HG03442 (cell line): ENCODE results near the gene RAD50.

Experiments used
- ATAC-seq: cut with Tn5 transposase; IDR thresholded peaks from one replicate; pipeline ENCODE4 v1.9.1; 2021; ENCODE audit warnings: mild to moderate bottlenecking, moderate library complexity; ENCODE audit not compliant: unreplicated experiment

The RAD50 gene

DNA sequence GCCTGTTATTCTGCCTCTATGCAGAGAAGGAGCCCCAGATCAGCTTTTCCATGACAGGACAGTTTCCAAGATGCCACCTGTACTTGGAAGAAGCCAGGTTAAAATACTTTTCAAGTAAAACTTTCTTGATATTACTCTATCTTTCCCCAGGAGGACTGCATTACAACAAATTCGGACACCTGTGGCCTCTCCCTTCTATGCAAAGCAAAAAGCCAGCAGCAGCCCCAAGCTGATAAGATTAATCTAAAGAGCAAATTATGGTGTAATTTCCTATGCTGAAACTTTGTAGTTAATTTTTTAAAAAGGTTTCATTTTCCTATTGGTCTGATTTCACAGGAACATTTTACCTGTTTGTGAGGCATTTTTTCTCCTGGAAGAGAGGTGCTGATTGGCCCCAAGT lies 116.7 kb downstream of the RAD50 start:
- ATAC-seq, result no peak

DNA sequence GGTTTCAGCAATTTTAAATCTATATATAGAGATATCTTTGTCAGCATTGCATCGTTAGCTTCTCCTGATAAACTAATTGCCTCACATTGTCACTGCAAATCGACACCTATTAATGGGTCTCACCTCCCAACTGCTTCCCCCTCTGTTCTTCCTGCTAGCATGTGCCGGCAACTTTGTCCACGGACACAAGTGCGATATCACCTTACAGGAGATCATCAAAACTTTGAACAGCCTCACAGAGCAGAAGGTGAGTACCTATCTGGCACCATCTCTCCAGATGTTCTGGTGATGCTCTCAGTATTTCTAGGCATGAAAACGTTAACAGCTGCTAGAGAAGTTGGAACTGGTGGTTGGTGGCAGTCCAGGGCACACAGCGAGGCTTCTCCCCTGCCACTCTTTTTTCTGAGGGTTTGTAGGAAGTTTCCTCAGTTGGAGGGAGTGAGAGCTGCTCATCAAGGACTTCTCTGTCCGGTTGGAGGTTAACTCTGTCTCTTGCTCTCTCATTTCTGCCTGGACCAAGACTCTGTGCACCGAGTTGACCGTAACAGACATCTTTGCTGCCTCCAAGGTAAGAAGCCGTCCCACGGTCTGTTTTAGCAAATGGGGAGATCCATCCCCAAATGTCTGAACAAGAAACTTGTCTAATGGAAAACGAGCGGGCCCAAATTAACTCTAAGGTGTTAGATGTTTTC lies 117.3 kb downstream of the RAD50 start, which contains the start of gene IL4:
Gene IL4, plus strand, starts transcription at position 51 of the 692 bp plus-strand sequence. Its CDS starts 62 bp downstream, at position 113.
- ATAC-seq, result peak; percentile 3

DNA sequence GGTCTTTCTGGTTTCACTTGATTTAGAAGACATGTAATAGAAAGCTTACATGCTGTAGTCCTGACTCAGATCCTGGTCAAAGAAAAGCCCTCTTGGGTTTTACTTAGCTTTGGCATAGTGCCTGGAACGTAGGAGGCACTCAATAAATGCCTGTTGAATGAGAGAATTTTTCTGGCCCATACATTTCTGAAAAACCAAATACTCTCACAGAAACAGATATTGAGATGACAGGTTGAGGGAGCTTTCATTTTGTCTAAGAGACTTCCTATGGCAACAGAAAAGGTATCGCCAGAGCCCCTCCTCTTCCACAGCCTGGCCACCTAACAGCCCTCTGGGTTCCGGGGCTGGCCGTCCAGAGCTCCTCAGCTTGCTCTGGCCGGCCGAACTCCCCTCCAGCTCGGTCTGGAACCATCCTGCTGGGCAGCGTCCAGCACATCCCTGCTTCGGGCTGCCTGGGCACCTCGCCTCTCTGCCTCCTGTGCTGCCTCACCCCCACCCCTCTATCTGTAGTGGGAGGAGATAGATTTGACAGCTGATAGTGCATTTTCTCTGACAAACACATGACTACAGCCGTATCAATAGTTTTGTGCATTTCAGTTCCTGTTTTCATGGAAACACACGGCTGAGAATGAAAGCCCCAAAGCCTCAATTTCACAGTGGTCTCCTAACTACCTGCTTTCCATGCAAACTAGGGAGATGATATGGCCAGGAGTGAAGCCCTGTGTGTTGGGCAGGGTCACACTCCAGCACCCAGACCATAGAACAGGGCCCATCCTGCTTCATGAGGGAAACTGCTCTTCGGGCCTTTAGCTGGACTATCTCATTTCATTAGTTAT lies 118.1 kb downstream of the RAD50 start:
- peak; percentile 77 for ATAC-seq

DNA sequence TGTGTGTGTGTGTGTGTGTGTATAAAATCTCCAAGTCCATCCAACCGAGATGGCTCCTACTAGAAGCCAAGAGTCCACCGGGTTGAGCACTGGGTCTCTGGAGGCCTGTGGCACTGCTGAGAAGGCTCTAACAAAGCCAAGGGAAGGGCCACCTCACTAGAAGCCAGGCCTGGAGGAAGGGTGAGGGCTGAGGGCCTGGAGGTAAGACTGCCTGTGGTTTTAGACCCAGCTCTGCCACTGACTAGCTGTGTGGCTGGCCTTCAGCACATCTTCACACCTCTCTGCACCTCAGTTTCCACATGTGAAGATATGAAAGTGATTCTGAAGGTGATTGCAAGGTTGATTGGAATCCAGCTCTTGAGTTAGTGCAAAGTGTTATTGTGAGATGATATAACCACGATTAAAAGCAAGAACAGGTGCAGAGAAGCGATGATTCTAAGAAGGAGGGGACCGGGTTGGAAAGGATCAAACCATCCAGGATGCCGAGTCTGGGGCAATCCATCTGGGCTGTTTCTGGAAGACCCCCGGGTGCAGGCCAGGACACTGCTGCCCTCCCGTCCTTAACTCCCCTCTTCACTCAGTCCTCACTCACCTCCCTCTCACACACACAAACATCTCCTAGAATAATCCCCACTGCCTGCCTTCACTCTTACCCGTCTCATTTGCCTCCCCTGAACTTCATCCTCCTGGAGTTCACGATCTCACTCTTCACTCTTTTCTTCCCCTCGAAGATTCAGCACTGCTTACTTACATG lies 119.3 kb downstream of the RAD50 start:
- no peak for ATAC-seq

DNA sequence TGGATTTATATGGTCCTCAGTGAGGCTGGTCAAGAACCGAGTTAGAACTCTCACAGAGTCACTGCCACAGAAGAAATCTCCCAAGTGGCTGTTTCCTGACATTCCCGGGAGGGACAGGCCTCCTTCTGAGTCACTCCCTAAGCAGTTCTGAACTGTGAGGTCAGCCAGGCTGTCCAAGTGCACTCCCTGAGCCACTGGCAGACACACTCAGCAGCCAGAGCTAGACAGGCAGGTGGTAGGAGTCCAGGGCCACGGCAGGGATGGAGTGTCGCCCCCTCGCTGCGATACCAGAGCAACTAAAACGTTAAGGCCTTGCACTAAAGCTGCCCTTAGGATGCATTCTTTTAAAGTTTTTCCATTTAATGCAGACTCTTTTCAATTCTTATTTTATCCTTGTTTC lies 120.4 kb downstream of the RAD50 start:
- no peak for ATAC-seq

DNA sequence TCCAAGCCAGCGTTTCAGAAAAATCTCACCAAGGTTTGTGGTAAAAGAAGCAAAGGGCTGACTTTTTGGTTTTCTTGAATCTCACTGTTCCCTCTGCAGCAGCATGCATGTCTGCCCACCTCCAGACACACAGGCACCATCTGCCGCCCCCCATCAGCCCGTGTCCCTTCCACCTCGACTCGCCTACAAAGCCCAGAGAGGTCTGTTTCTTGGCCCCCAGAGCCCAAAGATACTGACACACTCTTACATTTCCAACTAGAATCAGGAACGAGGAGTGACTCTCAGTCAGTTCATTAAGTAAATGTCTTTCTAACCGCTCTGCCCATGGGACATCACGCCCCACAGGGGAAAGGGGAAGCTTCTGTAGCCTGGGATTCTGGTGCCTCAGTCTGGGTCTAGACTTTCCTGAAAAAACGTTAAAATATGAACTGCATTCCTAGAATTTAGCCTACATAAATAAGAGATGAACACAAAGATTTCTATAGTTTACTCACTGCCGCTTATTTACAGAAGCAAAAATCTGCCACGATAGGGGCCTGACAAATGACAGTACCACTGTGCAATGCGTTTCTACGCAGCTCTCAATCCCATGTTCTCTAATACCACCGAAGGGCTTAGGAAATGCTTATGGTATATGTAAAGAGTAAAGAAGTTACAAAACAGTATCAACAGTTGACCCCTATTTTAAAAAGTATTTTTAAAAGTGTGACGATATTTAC lies 121.1 kb downstream of the RAD50 start:
- ATAC-seq, result no peak

DNA sequence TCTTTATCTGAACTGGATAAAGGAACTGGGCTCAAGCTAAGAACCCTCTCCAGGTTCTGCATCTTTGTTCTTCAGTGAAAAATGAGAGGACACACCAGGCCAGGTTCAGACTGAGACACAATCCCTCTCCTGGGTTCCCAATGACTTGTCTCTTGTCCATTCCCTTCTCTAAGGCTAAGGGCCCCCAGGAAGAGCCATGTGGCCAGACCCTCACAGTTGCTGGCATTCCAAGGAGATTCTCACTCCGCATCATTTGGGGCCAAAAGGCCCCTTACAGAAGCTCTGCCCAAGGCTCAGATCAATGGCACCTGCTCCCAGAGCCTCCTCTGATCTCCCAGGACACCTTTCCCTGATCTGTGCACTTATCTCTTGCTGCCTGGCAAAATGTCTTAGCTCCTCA lies 122.0 kb downstream of the RAD50 start:
- no peak for ATAC-seq

DNA sequence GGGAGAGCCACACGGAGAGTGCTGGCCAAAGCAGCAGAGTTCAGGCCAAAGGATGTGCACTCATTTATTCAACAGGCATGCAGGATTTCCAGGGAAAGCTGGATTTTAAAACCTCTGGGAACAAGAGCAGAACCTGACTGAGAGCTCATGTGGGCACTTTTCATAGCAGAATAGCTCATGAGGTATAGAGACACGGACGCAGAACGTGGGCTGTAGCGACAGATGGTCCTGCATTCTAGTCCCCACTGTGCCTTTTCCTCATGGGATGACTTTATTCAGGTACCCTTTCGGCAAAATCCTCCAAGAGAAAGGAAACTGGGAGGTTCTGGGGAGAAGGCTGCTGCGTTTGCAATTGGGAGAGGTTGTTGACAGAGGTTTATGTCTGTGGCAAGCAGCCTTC lies 122.4 kb downstream of the RAD50 start:
- no peak for ATAC-seq

DNA sequence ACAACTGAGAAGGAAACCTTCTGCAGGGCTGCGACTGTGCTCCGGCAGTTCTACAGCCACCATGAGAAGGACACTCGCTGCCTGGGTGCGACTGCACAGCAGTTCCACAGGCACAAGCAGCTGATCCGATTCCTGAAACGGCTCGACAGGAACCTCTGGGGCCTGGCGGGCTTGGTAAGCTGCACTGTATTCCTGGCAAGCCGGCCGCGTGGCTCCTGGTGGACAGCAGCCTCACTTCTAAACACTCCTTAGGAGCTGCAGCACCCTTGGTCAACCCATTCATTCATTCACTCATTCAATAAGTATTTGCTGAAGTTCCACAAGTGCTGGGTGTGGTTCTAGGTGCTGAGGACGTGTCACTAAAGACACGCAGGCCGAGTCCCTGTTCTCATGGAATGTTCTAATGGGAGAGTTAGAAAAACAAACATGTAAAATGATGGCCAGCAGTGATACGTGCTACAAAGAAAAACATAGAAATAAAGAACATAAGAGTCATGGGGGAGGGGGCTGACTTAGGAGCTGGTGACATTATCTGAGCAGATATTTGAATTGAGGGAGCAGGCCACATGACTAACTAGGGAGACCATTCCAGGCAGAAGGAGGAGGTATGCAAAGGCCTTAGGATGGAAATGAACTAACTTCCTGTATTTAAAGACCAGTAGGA lies 123.1 kb downstream of the RAD50 start:
- ATAC-seq, result no peak

DNA sequence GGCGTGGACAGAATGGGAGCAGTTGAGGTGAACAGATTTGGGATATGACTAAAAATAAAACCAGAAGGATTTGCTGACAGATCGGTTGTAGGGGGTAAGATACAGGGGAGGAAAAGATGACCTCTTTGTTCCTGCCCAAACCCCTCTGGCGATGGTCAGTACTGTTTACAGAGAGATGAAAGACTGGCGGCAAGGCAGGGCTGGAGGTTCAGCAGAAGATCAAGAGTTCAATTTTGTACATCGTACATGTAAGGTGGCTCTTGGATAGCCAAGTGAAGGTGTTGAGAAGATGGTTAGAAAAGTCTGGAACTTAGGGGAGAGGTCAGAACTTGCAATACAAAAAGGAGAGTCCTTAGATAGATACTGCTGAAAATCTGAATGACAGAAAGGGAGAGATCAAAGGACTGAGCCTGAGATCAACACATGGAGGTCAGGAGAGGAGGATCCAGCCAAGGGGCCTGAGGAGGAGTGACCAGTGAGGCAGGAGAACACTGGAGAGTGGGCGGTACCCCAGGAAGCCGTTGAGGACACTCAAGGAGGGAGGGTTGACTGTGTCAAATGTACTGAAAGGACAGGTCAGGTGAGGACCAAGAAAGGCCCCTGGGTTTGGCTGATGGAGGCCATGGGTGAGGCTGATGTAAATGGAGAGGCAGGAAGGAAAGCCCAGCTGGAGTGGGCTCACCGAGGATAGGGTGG lies 124.2 kb downstream of the RAD50 start:
- ATAC-seq, result no peak

DNA sequence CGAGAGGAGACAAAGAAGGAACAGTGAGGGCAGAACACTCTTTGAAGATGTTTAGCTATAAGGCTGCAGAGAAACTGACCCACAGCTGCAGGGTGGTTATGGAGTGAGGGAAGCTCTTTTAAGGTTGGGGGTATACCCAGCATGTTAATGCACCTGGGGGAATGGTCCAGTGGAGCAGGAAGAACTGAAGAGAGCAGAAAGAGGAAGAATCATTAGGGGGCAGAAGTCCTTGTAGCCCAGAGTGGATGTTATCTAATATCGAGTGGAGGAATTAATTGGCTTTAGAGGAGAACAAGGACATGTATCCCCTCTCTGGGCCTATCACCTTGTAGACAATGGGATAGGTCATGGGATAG lies 124.7 kb downstream of the RAD50 start:
- no peak for ATAC-seq

DNA sequence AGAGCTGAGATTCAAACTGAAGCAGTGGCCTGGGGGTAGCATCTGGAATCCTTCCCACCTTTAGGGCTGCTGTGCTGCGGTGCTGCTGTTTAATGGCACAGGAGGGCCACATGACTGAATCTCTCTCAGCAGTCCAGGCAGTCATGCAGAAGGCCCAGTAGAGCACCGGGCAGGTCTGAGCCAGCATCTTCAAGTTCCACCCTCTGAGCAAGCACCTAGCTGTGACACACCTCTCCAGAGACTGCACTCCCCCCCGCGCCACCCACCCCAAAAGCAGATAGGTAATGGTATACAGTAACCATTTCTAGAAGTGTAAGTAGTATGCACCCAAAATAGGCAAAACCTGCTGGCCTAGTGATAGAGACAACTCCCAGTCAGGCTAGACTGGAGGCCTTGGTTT lies 125.2 kb downstream of the RAD50 start:
- ATAC-seq, result no peak

DNA sequence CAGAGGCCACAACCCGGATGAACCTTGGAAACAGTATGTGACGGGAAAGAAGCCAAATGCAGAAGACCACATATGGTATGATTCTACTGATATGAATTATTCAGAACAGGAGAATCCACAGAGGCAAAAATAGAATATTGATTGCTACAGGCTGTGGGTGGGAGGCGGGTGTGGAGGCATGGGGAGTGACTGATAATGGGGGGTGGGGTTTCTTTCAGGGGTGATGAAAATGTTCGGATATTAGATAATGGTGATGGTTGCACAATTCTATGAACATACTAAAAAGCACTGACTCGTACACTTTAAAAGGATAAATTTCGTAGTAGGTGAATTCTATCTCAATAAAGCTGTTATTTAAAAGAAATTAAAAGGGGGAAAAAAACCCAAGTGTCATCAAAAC lies 127.7 kb downstream of the RAD50 start:
- ATAC-seq, result no peak

DNA sequence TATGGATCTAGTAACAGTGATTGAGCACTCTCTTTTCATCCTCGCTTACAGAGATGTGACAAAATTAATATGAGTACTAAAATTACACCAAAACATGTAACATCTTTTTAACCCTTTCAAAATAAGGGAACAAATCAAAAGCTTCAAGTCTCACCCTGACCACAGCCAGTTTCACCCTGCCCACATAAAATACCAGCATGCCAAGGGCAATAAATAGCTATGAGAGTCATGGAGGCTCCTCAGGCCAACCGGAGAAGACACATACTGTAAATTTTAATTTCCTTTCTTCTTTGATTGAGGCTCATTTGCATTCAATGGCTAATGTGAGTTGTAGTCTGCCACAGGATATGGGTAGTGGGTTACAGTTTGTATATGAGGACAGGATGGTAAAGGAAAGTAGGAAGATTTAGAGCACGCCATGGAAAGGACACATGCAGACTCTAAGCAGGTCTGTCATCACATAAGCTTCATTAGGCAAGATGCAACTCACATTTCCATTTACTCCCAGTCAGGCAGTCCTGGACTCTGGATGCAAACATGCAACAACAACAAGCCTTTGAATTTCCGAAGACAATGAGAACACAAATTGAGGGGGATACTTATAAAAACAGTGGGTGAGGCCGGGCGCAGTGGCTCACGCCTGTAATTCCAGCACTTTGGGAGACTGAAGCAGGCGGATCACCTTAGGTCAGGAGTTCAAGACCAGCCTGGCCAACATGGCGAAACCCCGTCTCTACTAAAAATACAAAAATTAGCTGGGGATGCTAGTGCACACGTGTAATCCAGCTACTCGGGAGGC lies 128.3 kb downstream of the RAD50 start:
- no peak for ATAC-seq

DNA sequence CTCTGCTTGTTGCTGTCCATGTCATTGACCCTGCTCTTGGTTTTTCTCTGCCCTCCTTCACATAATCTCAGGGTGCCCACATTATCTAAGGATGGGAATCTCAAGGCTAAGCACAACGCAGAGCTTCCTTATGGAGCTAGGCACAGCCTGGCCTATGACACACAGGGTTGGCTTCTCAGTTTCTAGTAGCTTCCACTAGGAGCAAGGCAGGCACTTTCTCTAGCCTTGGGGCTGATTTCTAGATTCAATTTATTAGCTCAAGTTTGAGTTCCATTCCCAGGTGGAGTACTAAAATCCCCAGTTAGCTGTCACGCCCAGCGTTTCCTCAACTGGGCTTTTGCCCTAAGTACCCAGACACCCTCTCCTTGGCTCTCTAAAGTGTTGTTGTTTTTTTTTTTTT lies 129.4 kb downstream of the RAD50 start:
- no peak for ATAC-seq

DNA sequence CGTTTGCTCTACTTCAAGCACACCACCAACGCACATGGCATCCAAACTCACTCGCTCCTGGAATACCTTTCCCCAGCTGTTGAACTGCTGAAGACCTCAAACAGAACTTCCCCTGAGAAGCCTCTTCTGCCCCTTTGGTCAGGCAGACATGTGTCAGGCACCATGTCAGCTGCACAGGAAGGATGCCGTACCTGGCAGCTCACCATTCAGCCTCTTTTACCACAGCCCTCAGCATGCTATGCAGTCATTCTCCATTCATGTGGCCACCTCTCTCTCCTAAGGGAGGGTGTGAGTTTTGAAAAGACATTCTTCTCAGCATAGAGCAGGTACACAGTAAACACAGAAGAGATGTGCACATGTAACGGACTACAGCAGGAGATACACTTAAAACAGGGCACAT lies 131.2 kb downstream of the RAD50 start:
- no peak for ATAC-seq

DNA sequence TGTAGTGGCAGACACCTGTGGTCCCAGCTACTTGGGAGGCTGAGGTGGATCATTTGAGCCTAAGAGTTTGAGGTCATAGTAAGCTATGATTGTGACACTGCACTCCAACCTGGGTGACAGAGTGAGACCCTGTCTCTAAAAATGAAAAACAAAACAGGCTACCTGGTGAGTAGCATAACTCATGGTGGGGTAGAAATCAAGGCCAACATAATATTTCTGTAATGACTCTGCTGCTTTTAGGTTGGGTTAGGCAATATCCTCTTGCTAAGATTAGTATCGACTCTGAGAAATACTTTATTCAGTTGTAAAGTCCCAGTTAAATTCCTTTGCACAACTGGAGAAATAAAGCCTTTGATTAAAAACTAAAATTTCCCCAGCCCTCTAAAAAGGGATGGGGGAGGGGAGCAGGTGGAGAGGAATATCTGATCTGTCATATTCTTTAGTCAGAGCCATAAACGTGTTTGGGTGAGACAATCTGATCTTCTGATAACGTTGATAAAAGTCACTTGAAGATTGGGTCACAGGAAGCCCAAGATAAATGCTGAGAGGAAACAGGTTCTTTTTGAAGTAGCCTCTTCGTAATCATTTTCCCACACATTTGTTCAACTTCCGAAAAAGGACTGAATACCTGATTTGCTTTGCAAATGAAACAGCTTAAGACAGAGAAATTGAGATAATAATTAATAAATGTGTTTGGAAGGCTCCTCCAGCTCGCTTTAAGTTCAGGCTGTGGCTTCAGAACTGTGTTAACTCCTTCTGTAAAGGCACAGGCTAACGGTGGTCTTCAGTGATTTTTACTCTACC lies 132.0 kb downstream of the RAD50 start:
- no peak for ATAC-seq

DNA sequence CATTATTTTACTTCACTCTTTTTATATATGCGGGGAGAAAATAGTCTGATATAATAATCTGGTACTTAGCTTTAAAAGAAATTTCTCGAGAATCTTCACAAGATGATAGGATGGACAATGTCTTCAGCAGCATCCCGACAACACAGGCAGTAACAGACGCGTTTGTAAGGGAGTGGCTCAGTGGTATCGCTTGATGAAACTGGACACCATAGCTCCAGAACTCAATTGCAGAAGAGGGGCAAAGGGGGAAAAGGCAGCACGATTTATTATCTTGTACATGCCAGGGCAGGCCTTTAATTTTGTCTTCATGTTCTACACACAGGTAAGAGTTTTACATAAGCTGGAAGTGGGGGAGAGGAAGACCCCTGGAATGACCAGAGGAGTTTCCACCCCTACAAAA lies 132.7 kb downstream of the RAD50 start:
- no peak for ATAC-seq
